HG02798 (cell line): ENCODE results near the gene ARF3.
A peak's percentile ranks its signal among the peaks of the same experiment; 100 is the strongest.
"Not testable (repeated sequence)": the region's sequence is repeated elsewhere in the genome, so short reads cannot be mapped to it uniquely, and the experiment has no call there.

ENCODE experiments used
- ATAC-seq: cut with Tn5 transposase; IDR thresholded peaks from one replicate; pipeline ENCODE4 v1.9.1; 2021; ENCODE audit warnings: mild to moderate bottlenecking; ENCODE audit not compliant: unreplicated experiment, poor library complexity

ARF3 gene

GRCh38 chr12:48933664-48934311, 23.5 kb downstream of the ARF3 start:
- no peak for ATAC-seq

GRCh38 chr12:48932878-48933277, 24.4 kb downstream of the ARF3 start:
- ATAC-seq, result no peak

GRCh38 chr12:48930475-48930874, 26.8 kb downstream of the ARF3 start:
- no peak for ATAC-seq

- no peak for ATAC-seq
Measured at GRCh38 chr12:48929551-48929950, 27.7 kb downstream of the ARF3 start.

- no peak for ATAC-seq
Measured at GRCh38 chr12:48927261-48927660, 30.0 kb downstream of the ARF3 start.

- peak; percentile 80 for ATAC-seq
Measured at GRCh38 chr12:48925304-48926011, 31.8 kb downstream of the ARF3 start, which contains the start of gene FKBP11. Gene FKBP11, minus strand, starts transcription at chr12:48925492. Its CDS starts 64 bp downstream, at chr12:48925428.

- peak; percentile 83 for ATAC-seq
Measured at GRCh38 chr12:48924617-48925303, 32.5 kb downstream of the ARF3 start.

GRCh38 chr12:48923117-48923516, 34.2 kb downstream of the ARF3 start:
- no peak for ATAC-seq

- no peak for ATAC-seq
Measured at GRCh38 chr12:48917857-48918537, 39.3 kb downstream of the ARF3 start.

- no peak for ATAC-seq
Measured at GRCh38 chr12:48910196-48910595, 47.1 kb downstream of the ARF3 start.

GRCh38 chr12:48909698-48910097, 47.6 kb downstream of the ARF3 start:
- ATAC-seq, result not testable (repeated sequence)

- ATAC-seq, result no peak
Measured at GRCh38 chr12:48907245-48907644, 50.0 kb downstream of the ARF3 start.

GRCh38 chr12:48903982-48904411, 53.3 kb downstream of the ARF3 start:
- peak; percentile 74 for ATAC-seq

GRCh38 chr12:48903363-48903981, 53.8 kb downstream of the ARF3 start:
- no peak for ATAC-seq

- ATAC-seq, result peak; percentile 56
Measured at GRCh38 chr12:48901278-48901677, 56.0 kb downstream of the ARF3 start.

- no peak for ATAC-seq
Measured at GRCh38 chr12:48899651-48900050, 57.6 kb downstream of the ARF3 start.

GRCh38 chr12:48894271-48894670, 63.0 kb downstream of the ARF3 start:
- ATAC-seq, result no peak

GRCh38 chr12:48890657-48891418, 66.4 kb downstream of the ARF3 start:
- peak; percentile 71 for ATAC-seq

GRCh38 chr12:48889679-48890078, 67.6 kb downstream of the ARF3 start:
- no peak for ATAC-seq
